Astrocyte (in vitro differentiated cells and primary cell): ENCODE results near the gene REPS1. TPM values are rescaled to one million over a fixed set of nuclear protein-coding genes. Genes with fewer than 3 reads are reported as not detected.

Experiments
- DNase-seq: peaks from one replicate; pipeline ENCODE4 v3.0.0-alpha.2; 2010; ENCODE audit warnings: low read depth
- FAIRE-seq: peaks from 2 replicates; lab custom pipeline; 2011; peaks lifted over from hg19 to GRCh38; lab: Jason Lieb, UNC
- H2AFZ ChIP-seq: 2 replicates; pipeline ENCODE4 v1.6.0; 2012; ENCODE audit warnings: low read depth, low read length, inconsistent platforms
- H3K27ac ChIP-seq: 2 replicates; pipeline ENCODE4 v1.5.1; 2011; ENCODE audit warnings: low read depth, low read length, inconsistent platforms
- H3K27me3 ChIP-seq: 2 replicates; pipeline ENCODE4 v1.6.0; 2011; ENCODE audit warnings: low read length, inconsistent platforms; ENCODE audit not compliant: insufficient read depth
- H3K36me3 ChIP-seq: 2 replicates; pipeline ENCODE4 v1.5.1; 2011; ENCODE audit warnings: low read length, inconsistent platforms; ENCODE audit not compliant: insufficient read depth
- H3K4me1 ChIP-seq: 2 replicates; pipeline ENCODE4 v1.5.1; 2011; ENCODE audit warnings: low read length, inconsistent platforms; ENCODE audit not compliant: insufficient read depth
- H3K4me2 ChIP-seq: 2 replicates; pipeline ENCODE4 v1.6.0; 2012; ENCODE audit warnings: low read length, inconsistent platforms
- H3K4me3 ChIP-seq: 2 replicates; pipeline ENCODE4 v1.5.1; 2011; ENCODE audit warnings: low read depth, mild to moderate bottlenecking, low read length, inconsistent platforms; ENCODE audit not compliant: insufficient read depth
- H3K79me2 ChIP-seq: 2 replicates; pipeline ENCODE4 v1.6.0; 2012; ENCODE audit warnings: mild to moderate bottlenecking, low read length, inconsistent platforms; ENCODE audit not compliant: insufficient read depth
- H3K9ac ChIP-seq: 2 replicates; pipeline ENCODE4 v1.6.0; 2012; ENCODE audit warnings: mild to moderate bottlenecking, low read length, inconsistent platforms
- H3K9me3 ChIP-seq: 2 replicates; pipeline ENCODE4 v1.5.1; 2012; ENCODE audit warnings: low read depth, mild to moderate bottlenecking, low read length, inconsistent platforms; ENCODE audit not compliant: insufficient read depth
- H4K20me1 ChIP-seq: 2 replicates; pipeline ENCODE4 v1.6.0; 2012; ENCODE audit warnings: low read length, inconsistent platforms; ENCODE audit not compliant: insufficient read depth
- H3K27ac Mint-ChIP-seq: one replicate; pipeline ENCODE4 v1.8.0; 2021; ENCODE audit warnings: mild to moderate bottlenecking, mixed read lengths; ENCODE audit not compliant: unreplicated experiment
- H3K27me3 Mint-ChIP-seq: one replicate; pipeline ENCODE4 v1.8.0; 2021; ENCODE audit warnings: low read depth, mixed read lengths; ENCODE audit not compliant: unreplicated experiment
- H3K36me3 Mint-ChIP-seq: one replicate; pipeline ENCODE4 v1.8.0; 2021; ENCODE audit warnings: low read depth, mixed read lengths; ENCODE audit not compliant: unreplicated experiment
- H3K4me1 Mint-ChIP-seq: one replicate; pipeline ENCODE4 v1.8.0; 2021; ENCODE audit warnings: low read depth, mixed read lengths; ENCODE audit not compliant: unreplicated experiment
- H3K4me3 Mint-ChIP-seq: one replicate; pipeline ENCODE4 v1.8.0; 2021; ENCODE audit warnings: mild to moderate bottlenecking, moderate library complexity, mixed read lengths; ENCODE audit not compliant: unreplicated experiment
- H3K9me3 Mint-ChIP-seq: one replicate; pipeline ENCODE4 v1.8.0; 2021; ENCODE audit warnings: mild to moderate bottlenecking, mixed read lengths; ENCODE audit not compliant: unreplicated experiment
- CTCF ChIP-seq: IDR thresholded peaks from 2 replicates; pipeline ENCODE4 v1.5.1; 2011; ENCODE audit warnings: low read depth, mild to moderate bottlenecking, inconsistent platforms, low read length, moderate library complexity; ENCODE audit not compliant: insufficient read depth
- EZH2 ChIP-seq: IDR thresholded peaks from 2 replicates; pipeline ENCODE4 v1.6.1; 2012; ENCODE audit warnings: mild to moderate bottlenecking, low read length, inconsistent platforms; ENCODE audit not compliant: insufficient read depth
- total RNA-seq: library from RNA; stranded (reverse); gene quantifications from 2 replicates; pipeline ENCODE4 v1.2.1, GENCODE V29; 2021

The REPS1 gene
- total RNA-seq, 1 donor from 2014 or later, result 39.1 TPM

GRCh38 chr6:138970159-138970558, 17.9 kb downstream of the REPS1 start:
- Mint-ChIP-seq H3K9me3 (no peaks in the 10 kb centered on the region), H3K27ac (no peak overlapping the region), H3K36me3 (peaks cover 3% of the 10 kb centered on the region), H3K27me3 (no peaks in the 10 kb centered on the region), H3K4me1 (peaks cover 40% of the 10 kb centered on the region), H3K4me3 (no peak overlapping the region)
- H3K4me3 ChIP-seq, result no peak overlapping the region
- H4K20me1 ChIP-seq, result peaks cover 6% of the 10 kb centered on the region
- no peak for DNase-seq
- no peak for FAIRE-seq
- H3K27me3 ChIP-seq, result no peaks in the 10 kb centered on the region
- TF ChIP-seq CTCF, result no peak
- no peak for TF ChIP-seq EZH2
- H3K9ac ChIP-seq, result no peak overlapping the region
- no peaks in the 10 kb centered on the region for H3K9me3 ChIP-seq
- H3K36me3 ChIP-seq, result no peaks in the 10 kb centered on the region
- H3K4me1 ChIP-seq, result peaks cover 43% of the 10 kb centered on the region
- H3K4me2 ChIP-seq, result peak overlapping the region; percentile 72
- peak overlapping the region; percentile 89 for H3K27ac ChIP-seq
- H3K79me2 ChIP-seq, result peaks cover 88% of the 10 kb centered on the region
- no peak overlapping the region for H2AFZ ChIP-seq

GRCh38 chr6:138966870-138967269, 21.2 kb downstream of the REPS1 start:
- Mint-ChIP-seq H3K27me3 (no peaks in the 10 kb centered on the region), H3K27ac (no peak overlapping the region), H3K36me3 (no peaks in the 10 kb centered on the region), H3K9me3 (no peaks in the 10 kb centered on the region), H3K4me3 (no peak overlapping the region), H3K4me1 (peaks cover 19% of the 10 kb centered on the region)
- Histone ChIP-seq H3K27ac (no peak overlapping the region), H3K79me2 (peaks cover 88% of the 10 kb centered on the region), H3K9ac (no peak overlapping the region), H3K4me3 (no peak overlapping the region), H3K9me3 (no peaks in the 10 kb centered on the region), H3K4me2 (no peak overlapping the region), H3K4me1 (peaks cover 18% of the 10 kb centered on the region), H4K20me1 (peaks cover 6% of the 10 kb centered on the region), H3K27me3 (no peaks in the 10 kb centered on the region), H2AFZ (no peak overlapping the region), H3K36me3 (no peaks in the 10 kb centered on the region)
- FAIRE-seq, result no peak
- TF ChIP-seq CTCF (no peak), EZH2 (no peak)
- DNase-seq, result no peak

DNA sequence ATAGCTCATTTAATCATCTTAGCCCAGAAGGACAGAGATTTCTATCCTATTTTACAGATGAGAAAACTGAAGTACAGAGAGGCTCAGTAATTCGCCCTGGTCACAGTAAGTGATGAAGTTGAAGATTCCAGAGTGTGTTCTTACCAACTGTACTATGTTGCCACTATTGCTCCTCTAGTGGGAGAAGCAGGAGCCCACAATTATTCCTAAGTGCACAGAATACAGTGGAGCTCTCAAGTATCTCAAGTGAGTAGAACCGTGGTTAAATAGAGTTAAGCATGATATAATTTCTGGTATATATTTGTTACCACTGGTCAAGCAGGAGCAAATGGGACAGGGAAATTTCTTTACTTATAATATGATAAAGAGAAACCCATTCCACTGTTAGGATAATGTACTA, 22.1 kb downstream of the REPS1 start:
- no peak overlapping the region for H3K27ac Mint-ChIP-seq
- no peak overlapping the region for H3K4me3 ChIP-seq
- H3K4me2 ChIP-seq, result no peak overlapping the region
- peaks cover 6% of the 10 kb centered on the region for H4K20me1 ChIP-seq
- peaks cover 10% of the 10 kb centered on the region for H3K4me1 Mint-ChIP-seq
- FAIRE-seq (no peak), DNase-seq (no peak)
- peaks cover 92% of the 10 kb centered on the region for H3K79me2 ChIP-seq
- H3K27me3 ChIP-seq, result no peaks in the 10 kb centered on the region
- no peak overlapping the region for H3K27ac ChIP-seq
- H3K36me3 Mint-ChIP-seq, result no peaks in the 10 kb centered on the region
- no peaks in the 10 kb centered on the region for H3K36me3 ChIP-seq
- no peaks in the 10 kb centered on the region for H3K9me3 ChIP-seq
- TF ChIP-seq EZH2 (no peak), CTCF (no peak)
- H3K4me1 ChIP-seq, result peaks cover 11% of the 10 kb centered on the region
- no peak overlapping the region for H3K9ac ChIP-seq
- no peak overlapping the region for H3K4me3 Mint-ChIP-seq
- H3K9me3 Mint-ChIP-seq, result no peaks in the 10 kb centered on the region
- no peaks in the 10 kb centered on the region for H3K27me3 Mint-ChIP-seq
- no peak overlapping the region for H2AFZ ChIP-seq
